Activated T-cell treated with anti-CD3 and anti-CD28 coated beads, Interleukin-2, amount 50 U/mL, for 72 hours (primary cell): ENCODE measurements around the gene GPI. TPM values are rescaled to one million over a fixed set of nuclear protein-coding genes. Genes with fewer than 3 reads are reported as not detected.

Experiments used
- ATAC-seq, 2 donors: fragments of 150-1000 bp; cut with Tn5 transposase; replicated peaks in 1 of 2; 2 replicates each; pipeline ENCODE4 v1.10.0; 2021; ENCODE audit warnings: moderate library complexity in 2 of 2, mild to moderate bottlenecking in 1 of 2
- DNase-seq, 2 donors: peaks; one replicate each; pipeline ENCODE4 v3.0.0; 2021 to 2022; ENCODE audit warnings: mixed read lengths in 1 of 2
- H3K27ac Mint-ChIP-seq: one replicate; pipeline ENCODE4 v1.8.0; 2022; ENCODE audit warnings: mild to moderate bottlenecking, moderate library complexity, mixed read lengths
- H3K27me3 Mint-ChIP-seq: one replicate; pipeline ENCODE4 v1.8.0; 2022; ENCODE audit warnings: low read depth, mixed read lengths
- H3K36me3 Mint-ChIP-seq, 2 donors: one replicate each; pipeline ENCODE4 v1.8.0; 2022; ENCODE audit warnings: mixed read lengths in 2 of 2, mild to moderate bottlenecking in 1 of 2; ENCODE audit not compliant: insufficient read depth in 2 of 2
- H3K4me1 Mint-ChIP-seq: one replicate; pipeline ENCODE4 v1.8.0; 2022; ENCODE audit warnings: low read depth, mixed read lengths
- H3K4me3 Mint-ChIP-seq, 2 donors: one replicate each; pipeline ENCODE4 v1.8.0; 2022; ENCODE audit warnings: mild to moderate bottlenecking in 2 of 2, mixed read lengths in 2 of 2, moderate library complexity in 2 of 2
- H3K9me3 Mint-ChIP-seq, 2 donors: one replicate each; pipeline ENCODE4 v1.8.0; 2022; ENCODE audit warnings: mixed read lengths in 2 of 2
- total RNA-seq, 2 donors: library from RNA; stranded (reverse); gene quantifications; one replicate each; pipeline ENCODE4 v1.2.3, GENCODE V29; 2022

GPI gene
- total RNA-seq, 2 donors from 2014 or later: 240 to 282 TPM

DNA sequence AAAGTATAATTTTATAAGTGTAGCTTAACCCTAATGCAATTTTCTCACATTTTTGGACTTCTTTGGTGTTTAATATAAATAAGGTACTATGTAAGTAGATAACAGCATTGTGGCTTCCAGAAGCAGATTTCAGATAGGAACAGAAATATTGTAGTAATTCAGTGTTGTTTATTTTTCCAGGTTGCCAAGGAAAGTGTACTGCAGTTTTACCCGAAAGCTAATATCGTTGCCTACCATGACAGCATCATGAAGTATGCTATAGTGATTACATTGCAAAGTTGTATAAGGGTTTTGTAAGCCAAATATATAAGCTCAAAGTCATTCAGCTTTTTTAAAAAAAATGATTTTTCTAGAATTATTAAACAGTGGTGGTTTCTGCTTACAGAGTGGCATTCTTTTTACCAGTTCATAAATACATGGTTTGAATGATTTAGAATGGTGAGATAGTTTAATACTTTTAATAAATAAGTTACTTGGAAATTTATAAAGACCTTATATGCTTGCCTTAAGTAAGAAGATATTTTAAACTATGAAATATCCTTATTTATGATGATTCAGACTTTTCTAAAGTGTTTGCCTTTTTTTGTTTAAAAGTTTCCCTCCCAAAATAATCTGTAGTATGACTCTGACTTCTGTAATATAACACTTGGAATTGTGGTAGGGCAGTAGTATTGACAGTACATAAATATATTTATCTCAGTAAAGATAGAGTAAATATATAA, 66.8 kb downstream of the GPI start:
- peaks cover 54% of the 10 kb centered on the region for H3K4me1 Mint-ChIP-seq
- no peaks in the 10 kb centered on the region for H3K27me3 Mint-ChIP-seq
- peaks cover 4 to 14% of the 10 kb centered on the region in 2 donors for H3K36me3 Mint-ChIP-seq
- ATAC-seq (no peak), DNase-seq (no peak)
- no peak overlapping the region for H3K27ac Mint-ChIP-seq
- H3K9me3 Mint-ChIP-seq: no peaks in the 10 kb centered on the region
- H3K4me3 Mint-ChIP-seq: peak overlapping the region in 1 of 2 donors; percentile 57

DNA sequence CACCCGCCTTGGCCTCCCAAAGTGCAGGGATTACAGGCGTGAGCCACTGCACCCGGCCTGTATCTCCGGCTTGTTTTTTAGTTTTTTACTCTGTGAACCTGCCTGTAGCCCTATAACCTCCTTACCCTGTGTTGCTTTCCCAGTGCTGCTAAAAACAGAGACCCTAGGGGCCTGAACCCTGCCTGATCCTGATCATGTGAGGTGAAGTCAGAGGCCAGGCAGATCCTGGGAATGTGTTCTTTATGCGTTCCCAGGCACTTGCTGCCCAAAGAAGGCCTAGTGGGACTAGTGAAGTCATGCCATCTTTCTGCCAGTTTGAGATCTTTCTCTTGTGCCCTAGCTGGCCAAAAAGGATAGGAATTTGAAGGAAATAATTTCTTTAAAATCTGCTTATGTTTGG, 67.8 kb downstream of the GPI start:
- Mint-ChIP-seq H3K27ac (peak overlapping the region; percentile 58), H3K36me3 (peaks cover 4 to 17% of the 10 kb centered on the region in 2 donors)

DNA sequence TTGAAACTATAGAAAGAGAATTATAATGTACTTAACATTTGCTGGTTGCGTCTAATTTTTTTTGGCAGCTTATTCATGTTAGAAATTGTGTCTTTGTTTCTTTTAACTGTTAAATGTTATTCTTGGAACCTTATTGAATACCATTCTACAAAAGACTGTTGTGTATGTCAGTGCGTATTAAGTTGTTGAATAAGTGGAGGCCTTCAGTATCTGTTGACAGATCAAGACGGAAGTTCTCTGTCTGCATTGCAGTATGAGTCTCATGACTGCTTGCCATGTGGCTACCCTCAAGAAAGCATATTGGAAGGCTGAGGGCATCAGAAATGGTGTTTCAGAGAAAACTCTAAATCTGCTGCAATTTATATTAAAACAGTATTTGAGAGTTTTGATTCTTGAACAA, 71.7 kb downstream of the GPI start:
- Mint-ChIP-seq H3K27me3 (no peaks in the 10 kb centered on the region), H3K4me1 (peaks cover 23% of the 10 kb centered on the region), H3K36me3 (peaks cover 2 to 29% of the 10 kb centered on the region in 2 donors), H3K4me3 (no peak overlapping the region), H3K27ac (no peak overlapping the region), H3K9me3 (no peaks in the 10 kb centered on the region)
- no peak for DNase-seq
- ATAC-seq: no peak

More for the DNA sequence above, 67.8 kb downstream of the GPI start:
- ATAC-seq (no peak), DNase-seq (no peak)
- Mint-ChIP-seq H3K9me3 (no peaks in the 10 kb centered on the region), H3K27me3 (no peaks in the 10 kb centered on the region), H3K4me1 (peaks cover 51% of the 10 kb centered on the region), H3K4me3 (peak overlapping the region in 1 of 2 donors; percentile 20)

DNA sequence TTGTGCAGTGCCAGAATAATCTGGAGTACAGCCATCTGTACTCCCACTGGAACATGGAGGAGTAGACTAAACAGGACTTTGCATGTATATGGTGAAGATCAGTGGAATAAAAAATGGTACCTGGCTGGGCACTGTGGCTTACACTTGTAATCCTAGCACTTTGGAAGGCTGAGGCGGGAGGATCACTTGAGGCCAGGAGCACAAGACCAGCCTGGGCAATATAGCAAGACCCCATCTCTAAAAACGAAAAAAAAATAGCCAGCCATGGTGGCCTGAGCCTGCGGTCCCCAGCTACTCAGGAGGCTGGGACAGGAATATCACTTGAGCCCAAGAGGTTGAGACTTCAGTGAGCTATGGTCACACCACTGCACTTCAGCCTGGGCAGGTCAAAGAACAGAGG, 83.2 kb downstream of the GPI start:
- DNase-seq (no peak), ATAC-seq (no peak)
- Mint-ChIP-seq H3K9me3 (no peaks in the 10 kb centered on the region), H3K36me3 (peaks cover 18 to 55% of the 10 kb centered on the region in 2 donors), H3K27ac (no peak overlapping the region), H3K27me3 (no peaks in the 10 kb centered on the region), H3K4me3 (no peak overlapping the region), H3K4me1 (no peaks in the 10 kb centered on the region)

Other genes starting within 250 kb of the GPI start
- 100 to 1,000 TPM; 112 to 130 TPM for gene LSM14A, start 192.7 kb upstream of the GPI start, total RNA-seq
- 10 to 100 TPM; 13.2 to 17.9 TPM for gene GARRE1, start 110.6 kb upstream of the GPI start, total RNA-seq
- 10 to 100 TPM; 23.2 to 34.4 TPM for gene PDCD2L, start 39.2 kb downstream of the GPI start, total RNA-seq
- gene UBA2, start 63.2 kb downstream of the GPI start, total RNA-seq: 100 to 1,000 TPM; 153 to 183 TPM
- under 1 TPM; 0.30 to 0.70 TPM for gene WTIP, start 116.6 kb downstream of the GPI start, total RNA-seq